ENCODE measurements around the gene TMEM135. TPM values are rescaled to one million over a fixed set of nuclear protein-coding genes. Genes with fewer than 3 reads are reported as not detected.
"Not testable (repeated sequence)": the region's sequence is repeated elsewhere in the genome, so short reads cannot be mapped to it uniquely, and the experiment has no call there.

The TMEM135 gene
- total RNA-seq, 1 donor from 2014 or later: 33.9 TPM

DNA sequence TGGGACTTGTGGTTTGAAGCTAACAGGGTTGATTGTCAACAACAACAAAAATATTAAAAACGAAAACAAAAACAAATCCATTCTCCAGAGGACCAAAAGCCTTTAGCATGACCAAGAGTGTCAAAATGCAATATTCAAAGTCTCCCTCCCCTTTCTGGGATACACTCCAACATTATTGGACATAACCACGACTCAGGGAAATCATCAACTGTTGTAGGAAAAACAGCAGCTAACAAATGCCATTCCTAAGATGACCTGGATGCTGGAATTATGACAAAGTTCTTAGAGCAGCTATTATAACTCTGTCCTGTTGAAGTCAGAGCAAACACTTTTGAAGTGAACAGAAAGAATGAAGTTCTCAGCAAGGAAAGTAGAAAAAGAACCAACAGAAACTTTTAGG is 143.0 kb downstream of the TMEM135 start:
- Mint-ChIP-seq H3K4me1 (ENCODE audit: unreplicated experiment) (peaks cover 7% of the 10 kb centered on the region), H3K27me3 (no peaks in the 10 kb centered on the region), H3K27ac (no peak overlapping the region), H3K4me3 (no peak overlapping the region), H3K36me3 (peaks cover 12% of the 10 kb centered on the region), H3K9me3 (no peaks in the 10 kb centered on the region)
- DNase-seq (ENCODE audit: extremely low spot score, unreplicated experiment): no peak
- TF ChIP-seq, protein P1, sequence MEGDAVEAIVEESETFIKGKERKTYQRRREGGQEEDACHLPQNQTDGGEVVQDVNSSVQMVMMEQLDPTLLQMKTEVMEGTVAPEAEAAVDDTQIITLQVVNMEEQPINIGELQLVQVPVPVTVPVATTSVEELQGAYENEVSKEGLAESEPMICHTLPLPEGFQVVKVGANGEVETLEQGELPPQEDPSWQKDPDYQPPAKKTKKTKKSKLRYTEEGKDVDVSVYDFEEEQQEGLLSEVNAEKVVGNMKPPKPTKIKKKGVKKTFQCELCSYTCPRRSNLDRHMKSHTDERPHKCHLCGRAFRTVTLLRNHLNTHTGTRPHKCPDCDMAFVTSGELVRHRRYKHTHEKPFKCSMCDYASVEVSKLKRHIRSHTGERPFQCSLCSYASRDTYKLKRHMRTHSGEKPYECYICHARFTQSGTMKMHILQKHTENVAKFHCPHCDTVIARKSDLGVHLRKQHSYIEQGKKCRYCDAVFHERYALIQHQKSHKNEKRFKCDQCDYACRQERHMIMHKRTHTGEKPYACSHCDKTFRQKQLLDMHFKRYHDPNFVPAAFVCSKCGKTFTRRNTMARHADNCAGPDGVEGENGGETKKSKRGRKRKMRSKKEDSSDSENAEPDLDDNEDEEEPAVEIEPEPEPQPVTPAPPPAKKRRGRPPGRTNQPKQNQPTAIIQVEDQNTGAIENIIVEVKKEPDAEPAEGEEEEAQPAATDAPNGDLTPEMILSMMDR (conservative IDR thresholded peaks at IDR 0.05): no peak

DNA sequence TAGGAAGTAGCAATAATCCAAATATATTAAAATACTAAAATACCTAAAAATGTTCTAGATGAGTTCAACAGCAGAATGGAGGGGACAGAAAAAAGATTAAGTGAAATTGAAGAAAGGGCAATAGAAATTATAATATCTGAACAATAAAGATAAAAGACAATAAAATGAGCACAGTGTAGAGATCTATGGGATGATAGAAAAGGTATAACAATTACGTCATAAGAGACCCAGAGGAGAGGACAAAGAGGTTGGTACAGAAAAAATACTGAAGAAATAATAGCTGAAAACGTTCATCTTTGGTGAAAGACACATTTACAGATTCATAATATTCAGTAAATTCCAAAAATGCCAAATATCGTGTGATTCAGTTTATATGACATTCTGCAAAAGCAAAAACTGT is 143.4 kb downstream of the TMEM135 start:
- no peak overlapping the region for H3K27ac Mint-ChIP-seq
- H3K9me3 Mint-ChIP-seq: no peaks in the 10 kb centered on the region
- TF ChIP-seq, protein P1 (conservative IDR thresholded peaks at IDR 0.05): no peak
- DNase-seq (ENCODE audit: extremely low spot score, unreplicated experiment): no peak
- H3K36me3 Mint-ChIP-seq: peaks cover 12% of the 10 kb centered on the region
- H3K4me3 Mint-ChIP-seq: no peak overlapping the region
- peaks cover 7% of the 10 kb centered on the region for H3K4me1 Mint-ChIP-seq (ENCODE audit: unreplicated experiment)
- H3K27me3 Mint-ChIP-seq: no peaks in the 10 kb centered on the region

DNA sequence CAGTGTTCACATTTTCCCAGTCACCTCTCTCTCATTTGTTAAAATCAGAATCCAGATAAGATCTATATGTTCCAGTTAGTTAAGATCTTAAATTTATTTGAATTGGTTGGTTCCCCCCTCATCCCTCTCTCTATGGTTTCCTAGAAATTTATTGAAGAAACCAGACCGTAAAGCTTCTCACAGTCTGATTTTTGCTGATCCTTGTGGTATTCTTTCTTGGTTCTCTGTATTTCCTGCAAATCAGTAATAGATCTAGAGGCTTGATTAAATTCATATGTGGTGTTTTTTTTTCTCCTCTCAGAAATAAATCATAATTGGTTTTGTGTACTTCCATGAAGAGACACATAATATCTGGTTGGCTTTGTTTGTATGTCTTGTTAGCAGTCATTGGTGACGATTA is 147.5 kb downstream of the TMEM135 start:
- Mint-ChIP-seq H3K4me1 (ENCODE audit: unreplicated experiment) (peaks cover 19% of the 10 kb centered on the region), H3K27ac (no peak overlapping the region), H3K36me3 (peaks cover 7% of the 10 kb centered on the region), H3K27me3 (no peaks in the 10 kb centered on the region), H3K4me3 (no peak overlapping the region), H3K9me3 (no peaks in the 10 kb centered on the region)
- no peak for DNase-seq (ENCODE audit: extremely low spot score, unreplicated experiment)
- TF ChIP-seq, protein P1 (conservative IDR thresholded peaks at IDR 0.05): no peak

DNA sequence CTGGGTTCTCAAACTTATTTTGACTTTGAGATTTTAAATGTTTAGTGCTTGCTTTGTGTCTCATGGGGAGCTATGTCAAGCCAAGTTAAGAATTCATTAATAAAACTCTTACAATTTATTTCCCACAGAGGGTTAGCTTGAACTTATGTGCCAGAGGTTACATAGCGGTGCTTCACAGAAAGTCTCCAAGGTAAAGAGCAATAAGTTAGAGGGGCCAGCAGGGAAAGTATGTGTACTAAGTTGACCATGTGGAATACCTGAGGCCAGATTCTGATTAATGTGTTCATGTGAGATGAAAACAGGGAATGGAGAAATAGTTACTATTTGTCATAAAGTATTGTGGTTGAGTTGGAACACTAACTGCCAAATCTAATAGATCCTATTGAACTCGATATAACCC is 149.3 kb downstream of the TMEM135 start:
- H3K4me1 Mint-ChIP-seq (ENCODE audit: unreplicated experiment): peaks cover 19% of the 10 kb centered on the region
- peaks cover 4% of the 10 kb centered on the region for H3K36me3 Mint-ChIP-seq
- no peaks in the 10 kb centered on the region for H3K9me3 Mint-ChIP-seq
- H3K27ac Mint-ChIP-seq: no peak overlapping the region
- DNase-seq (ENCODE audit: extremely low spot score, unreplicated experiment): no peak
- H3K27me3 Mint-ChIP-seq: no peaks in the 10 kb centered on the region
- TF ChIP-seq, protein P1 (conservative IDR thresholded peaks at IDR 0.05): no peak
- H3K4me3 Mint-ChIP-seq: no peak overlapping the region

DNA sequence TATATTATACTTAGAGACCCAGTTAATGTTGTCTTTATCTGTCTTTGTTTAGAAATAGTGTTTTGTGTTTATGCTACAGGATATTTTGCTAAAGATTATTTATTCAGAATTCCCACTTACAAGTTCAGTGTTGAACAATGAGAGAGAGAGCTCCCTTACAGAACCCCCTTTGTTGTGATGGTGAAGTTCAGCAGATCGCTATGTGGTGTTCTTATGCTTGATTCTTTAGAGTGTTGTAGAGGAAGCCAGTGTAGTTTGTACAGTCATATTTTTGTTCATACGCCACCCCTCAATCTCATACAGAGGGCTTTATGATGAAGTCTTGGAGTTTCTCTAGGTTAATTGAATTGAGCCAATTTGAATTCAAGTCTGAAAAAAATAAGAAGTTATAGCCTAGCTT is 150.2 kb downstream of the TMEM135 start:
- H3K9me3 Mint-ChIP-seq: no peaks in the 10 kb centered on the region
- no peaks in the 10 kb centered on the region for H3K36me3 Mint-ChIP-seq
- H3K27ac Mint-ChIP-seq: no peak overlapping the region
- H3K27me3 Mint-ChIP-seq: no peaks in the 10 kb centered on the region
- no peak for DNase-seq (ENCODE audit: extremely low spot score, unreplicated experiment)
- H3K4me1 Mint-ChIP-seq (ENCODE audit: unreplicated experiment): peaks cover 19% of the 10 kb centered on the region
- TF ChIP-seq, protein P1 (conservative IDR thresholded peaks at IDR 0.05): no peak
- H3K4me3 Mint-ChIP-seq: no peak overlapping the region

DNA sequence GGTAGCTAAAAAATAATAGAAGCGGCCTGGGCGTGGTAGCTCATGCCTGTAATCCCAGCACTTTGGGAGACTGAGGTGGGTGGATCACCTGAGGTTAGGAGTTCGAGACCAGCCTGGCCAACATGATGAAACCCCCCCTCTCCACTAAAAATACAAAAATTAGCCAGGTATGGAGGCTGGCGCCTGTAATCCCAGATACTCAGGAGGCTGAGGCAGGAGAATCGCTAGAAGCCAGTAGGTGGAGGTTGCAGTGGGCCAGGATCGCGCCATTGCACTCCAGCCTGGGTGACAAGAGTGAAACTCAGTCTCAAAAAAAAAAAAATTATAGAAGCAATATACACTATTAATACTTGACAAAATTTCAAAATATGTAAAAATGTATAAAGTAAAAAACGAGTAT is 150.7 kb downstream of the TMEM135 start:
- H3K27ac Mint-ChIP-seq; H3K9me3 Mint-ChIP-seq; DNase-seq (ENCODE audit: extremely low spot score, unreplicated experiment); H3K4me3 Mint-ChIP-seq; H3K27me3 Mint-ChIP-seq; H3K36me3 Mint-ChIP-seq: not testable (repeated sequence)
- H3K4me1 Mint-ChIP-seq (ENCODE audit: unreplicated experiment): peaks cover 19% of the 10 kb centered on the region

DNA sequence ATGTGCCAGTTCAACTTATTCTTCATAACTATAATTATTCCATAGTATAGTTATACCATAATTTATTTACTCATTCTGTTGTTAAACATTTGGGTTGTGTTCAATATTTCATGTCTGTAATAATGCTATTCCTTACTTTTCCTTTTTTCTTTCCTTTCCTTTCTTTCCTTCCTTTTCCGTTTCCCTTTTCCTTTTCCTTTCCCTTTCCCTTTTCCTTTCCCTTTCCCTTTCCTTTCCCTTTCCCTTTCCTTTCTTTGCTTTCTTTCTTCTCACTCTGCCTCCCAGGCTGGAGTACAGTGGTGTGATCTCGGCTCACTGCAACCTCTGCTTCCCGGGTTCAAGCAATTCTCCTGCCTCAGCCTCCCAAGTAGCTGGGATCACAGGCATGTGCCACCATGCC is 151.2 kb downstream of the TMEM135 start:
- not testable (repeated sequence) for H3K27ac Mint-ChIP-seq

More for the DNA sequence above, 151.2 kb downstream of the TMEM135 start:
- H3K36me3 Mint-ChIP-seq; H3K9me3 Mint-ChIP-seq; DNase-seq (ENCODE audit: extremely low spot score, unreplicated experiment); H3K27me3 Mint-ChIP-seq; H3K4me3 Mint-ChIP-seq: not testable (repeated sequence)
- H3K4me1 Mint-ChIP-seq (ENCODE audit: unreplicated experiment): peaks cover 19% of the 10 kb centered on the region

All from type B pancreatic cell (in vitro differentiated cells).